Measurements from ENCODE around the gene SUN3.
"Not testable (repeated sequence)": the region's sequence is repeated elsewhere in the genome, so short reads cannot be mapped to it uniquely, and the experiment has no call there.

SUN3 gene

GRCh38 chr7:48031111-48031510, 2.2 kb upstream of the SUN3 start:
- DNase-seq (ENCODE audit: low read depth, low spot score) = no peak

- no peak for DNase-seq (ENCODE audit: low read depth, low spot score)
These were observed 3.3 kb downstream of the SUN3 start for GRCh38 chr7:48025624-48026023.

- DNase-seq (ENCODE audit: low read depth, low spot score) = no peak
These were observed 11.2 kb downstream of the SUN3 start for GRCh38 chr7:48017674-48018073.

- DNase-seq (ENCODE audit: low read depth, low spot score) = no peak
These were observed 12.3 kb downstream of the SUN3 start for GRCh38 chr7:48016641-48017040.

GRCh38 chr7:48011951-48012350, 17.0 kb downstream of the SUN3 start:
- DNase-seq (ENCODE audit: low read depth, low spot score) = no peak

- DNase-seq (ENCODE audit: low read depth, low spot score) = no peak
These were observed 17.6 kb downstream of the SUN3 start for GRCh38 chr7:48011323-48011722.

GRCh38 chr7:48009954-48010353, 19.0 kb downstream of the SUN3 start:
- DNase-seq (ENCODE audit: low read depth, low spot score) = no peak

GRCh38 chr7:48009257-48009656, 19.6 kb downstream of the SUN3 start:
- no peak for DNase-seq (ENCODE audit: low read depth, low spot score)

DNA sequence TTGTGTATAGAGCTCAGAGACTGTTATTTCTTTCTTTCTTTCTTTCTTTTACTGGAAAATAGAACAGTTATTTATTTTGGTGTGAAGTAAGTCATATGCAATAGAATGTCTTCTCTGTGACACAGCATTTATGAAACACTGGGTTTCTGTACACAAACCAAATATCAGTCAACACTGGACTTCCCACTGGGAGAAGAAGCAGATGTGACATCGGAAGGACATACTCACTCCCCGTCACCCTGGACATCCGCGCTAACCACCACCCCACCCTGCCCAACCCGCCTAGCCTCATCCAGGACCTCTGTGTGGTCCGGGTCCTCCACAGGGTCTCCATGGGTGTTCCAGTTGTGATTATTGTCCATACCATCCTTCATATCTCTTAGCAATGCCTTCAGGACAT, 22.0 kb downstream of the SUN3 start:
- DNase-seq (ENCODE audit: low read depth, low spot score) = no peak

DNA sequence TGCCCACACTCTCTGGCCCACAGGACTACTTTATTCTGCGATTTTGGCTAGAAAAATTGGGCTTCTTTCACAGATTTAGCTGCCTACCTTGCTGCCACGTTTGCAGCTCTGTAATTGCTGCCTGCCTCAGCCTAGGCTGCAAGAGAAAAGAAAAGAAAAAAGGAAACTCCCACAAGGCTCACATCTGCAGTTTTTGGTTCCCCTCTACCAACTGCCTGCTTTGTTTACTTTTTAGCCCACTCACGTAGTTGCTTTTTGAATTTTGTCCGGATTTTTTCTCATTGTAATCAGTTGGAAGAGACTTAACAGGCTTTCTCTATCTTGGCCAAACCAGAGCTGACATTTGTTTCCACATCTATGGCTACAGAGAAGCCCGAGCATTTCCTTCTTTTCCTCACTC, 24.3 kb downstream of the SUN3 start:
- DNase-seq (ENCODE audit: low read depth, low spot score) = no peak

DNA sequence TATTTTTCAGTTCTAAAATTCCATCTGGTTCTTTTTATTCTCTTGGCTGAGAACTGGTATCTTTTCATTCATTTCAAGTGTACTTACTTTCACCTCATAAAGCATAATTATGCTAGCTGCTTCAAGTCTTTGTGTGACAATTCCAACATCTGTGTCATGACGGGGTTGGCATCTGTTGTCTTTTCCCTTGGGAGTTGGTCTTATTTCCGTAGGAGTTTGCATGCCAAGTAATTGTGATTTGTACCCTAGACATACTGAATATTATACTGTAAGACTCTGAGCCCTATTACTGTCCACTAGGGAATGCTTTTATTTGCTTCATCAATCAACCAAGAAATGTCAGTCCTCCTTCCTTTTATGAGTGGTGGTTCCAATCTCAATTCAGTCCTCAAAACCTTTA, 24.9 kb downstream of the SUN3 start:
- DNase-seq (ENCODE audit: low read depth, low spot score) = no peak

GRCh38 chr7:48000164-48000563, 28.7 kb downstream of the SUN3 start:
- DNase-seq (ENCODE audit: low read depth, low spot score) = not testable (repeated sequence)

DNA sequence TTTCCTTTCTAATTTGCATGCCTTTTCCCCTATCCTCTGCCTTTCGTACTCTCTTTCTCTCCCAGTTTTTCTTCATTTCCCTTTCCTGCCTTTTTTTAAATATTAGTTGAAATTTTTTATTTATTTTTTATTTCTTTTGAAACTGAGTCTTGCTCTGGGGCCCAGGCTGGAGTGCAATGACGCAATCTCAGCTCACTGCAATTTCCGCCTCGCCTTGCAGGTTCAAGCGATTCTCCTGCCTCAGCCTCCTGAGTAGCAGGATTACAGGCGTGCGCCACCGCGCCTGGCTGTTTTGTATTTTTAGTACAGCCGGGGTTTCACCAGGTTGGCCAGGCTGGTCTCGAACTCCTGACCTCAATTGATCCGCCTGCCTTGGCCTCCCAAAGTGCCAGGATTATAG, 29.5 kb downstream of the SUN3 start:
- DNase-seq (ENCODE audit: low read depth, low spot score) = no peak

GRCh38 chr7:47992446-47992845, 36.5 kb downstream of the SUN3 start:
- DNase-seq (ENCODE audit: low read depth, low spot score) = no peak

GRCh38 chr7:47991741-47992311, 37.1 kb downstream of the SUN3 start:
- DNase-seq (ENCODE audit: low read depth, low spot score) = peak; percentile 39

- no peak for DNase-seq (ENCODE audit: low read depth, low spot score)
These were observed 37.6 kb downstream of the SUN3 start for GRCh38 chr7:47991270-47991669.

DNA sequence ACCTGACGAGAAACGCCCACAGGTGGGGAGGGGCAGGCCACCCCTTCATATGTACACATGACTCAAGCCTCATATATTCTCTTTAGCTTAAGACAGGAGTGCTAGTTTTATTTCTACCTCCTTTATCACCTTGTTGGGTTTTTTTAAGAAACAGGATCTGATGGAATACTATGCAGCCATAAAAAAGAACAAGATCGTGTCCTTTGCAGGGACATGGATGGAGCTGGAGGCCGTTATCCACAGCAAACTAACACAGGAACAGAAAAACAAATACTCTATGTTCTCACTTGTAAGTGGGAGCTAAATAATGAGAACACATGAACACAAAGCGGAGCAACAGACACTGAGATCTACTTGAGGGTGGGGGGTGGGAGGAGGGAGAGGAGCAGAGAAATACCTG, 38.3 kb downstream of the SUN3 start:
- DNase-seq (ENCODE audit: low read depth, low spot score) = no peak

DNA sequence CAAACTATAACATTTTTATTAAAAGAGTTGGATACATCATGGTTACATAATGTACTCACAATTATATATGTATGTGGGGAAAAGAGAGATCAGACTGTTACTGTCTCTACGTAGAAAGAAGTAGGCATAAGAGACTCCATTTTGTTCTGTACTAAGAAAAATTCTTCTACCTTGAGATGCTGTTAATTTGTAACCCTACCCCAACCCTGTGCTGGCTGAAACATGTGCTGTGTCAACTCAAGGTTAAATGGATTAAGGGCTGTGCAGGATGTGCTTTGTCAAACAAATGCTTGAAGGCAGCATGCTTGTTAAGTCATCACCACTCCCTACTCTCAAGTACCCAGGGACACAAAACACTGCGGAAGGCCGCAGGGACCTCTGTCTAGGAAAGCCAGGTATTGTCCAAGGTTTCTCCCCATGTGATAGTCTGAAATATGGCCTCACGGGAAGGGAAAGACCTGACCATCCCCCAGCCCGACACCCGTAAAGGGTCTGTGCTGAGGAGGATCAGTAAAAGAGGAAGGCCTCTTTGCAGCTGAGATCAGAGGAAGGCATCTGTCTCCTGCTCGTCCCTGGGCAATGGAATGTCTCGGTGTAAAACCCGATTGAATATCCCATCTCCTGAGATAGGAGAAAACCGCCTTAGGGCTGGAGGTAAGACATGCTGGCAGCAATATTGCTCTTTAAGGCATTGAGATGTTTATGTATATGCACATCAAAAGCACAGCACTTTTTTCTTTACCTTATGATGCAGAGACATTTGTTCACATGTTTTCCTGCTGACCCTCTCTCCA, 39.1 kb downstream of the SUN3 start:
- not testable (repeated sequence) for DNase-seq (ENCODE audit: low read depth, low spot score)

- DNase-seq (ENCODE audit: low read depth, low spot score) = no peak
These were observed 40.2 kb downstream of the SUN3 start for GRCh38 chr7:47988496-47989386.

GRCh38 chr7:47982610-47983009, 46.3 kb downstream of the SUN3 start:
- DNase-seq (ENCODE audit: low read depth, low spot score) = no peak

DNA sequence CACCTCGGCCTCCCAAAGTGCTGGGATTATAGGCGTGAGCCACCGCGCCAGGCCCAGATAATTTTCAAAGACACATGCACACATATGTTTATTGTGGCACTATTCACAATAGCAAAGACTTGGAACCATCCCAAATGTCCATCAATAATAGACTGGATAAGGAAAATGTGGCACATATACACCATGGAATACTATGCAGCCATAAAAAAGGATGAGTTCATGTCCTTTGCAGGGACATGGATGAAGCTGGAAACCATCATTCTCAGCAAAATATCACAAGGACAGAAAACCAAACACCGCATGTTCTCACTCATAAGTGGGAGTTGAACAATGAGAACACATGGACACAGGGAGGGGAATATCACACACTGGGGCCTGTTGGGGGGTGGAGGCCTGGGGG, 48.3 kb downstream of the SUN3 start:
- not testable (repeated sequence) for DNase-seq (ENCODE audit: low read depth, low spot score)

GRCh38 chr7:47979832-47980181, 49.1 kb downstream of the SUN3 start:
- DNase-seq (ENCODE audit: low read depth, low spot score) = no peak

Measured in smooth muscle cell of the brain vasculature (primary cell).